ENCODE measurements around the gene ORM1. TPM values are rescaled to one million over a fixed set of nuclear protein-coding genes. Genes with fewer than 3 reads are reported as not detected.

ORM1 gene
- total and polyA plus RNA-seq, 2 donors = 3.1 to 3.4 TPM

DNA sequence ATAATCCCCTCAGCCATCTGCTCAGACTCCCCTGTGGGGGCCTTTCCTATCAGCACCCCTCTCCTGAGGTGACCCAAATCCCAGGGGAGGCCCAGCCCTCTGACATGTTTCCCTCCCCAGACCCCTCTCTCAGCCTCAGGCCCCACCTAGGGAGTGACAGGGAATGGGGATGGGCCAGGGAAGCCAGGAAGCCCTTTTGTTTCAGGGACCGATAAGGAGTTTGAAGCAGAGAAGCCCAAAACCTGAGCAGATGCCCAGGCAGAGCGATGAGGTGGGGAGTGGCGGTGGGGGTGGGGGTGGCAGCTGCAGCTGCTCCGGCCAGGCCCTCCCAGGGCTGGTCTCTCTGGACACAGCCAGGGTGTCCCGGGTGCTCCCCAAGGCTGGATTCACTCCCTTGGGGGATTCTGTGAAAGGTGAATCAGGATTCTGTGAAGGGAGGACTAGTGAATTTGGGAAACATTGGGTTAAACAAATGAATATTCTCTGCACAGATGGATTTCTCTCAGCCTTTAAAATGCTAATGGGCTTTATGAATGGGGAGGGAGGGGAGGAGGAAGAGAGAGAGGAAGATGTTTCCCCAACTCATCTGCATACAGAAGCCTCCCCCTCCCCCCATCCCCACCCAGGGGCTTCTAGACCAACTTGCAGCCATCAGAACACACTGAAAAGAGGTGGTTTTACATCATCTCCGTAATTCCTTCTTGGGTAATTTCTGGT is 47.5 kb downstream of the ORM1 start:
- H3K27me3 ChIP-seq (ENCODE audit: control insufficient read depth in 2 of 2, insufficient read depth in 1 of 2, low read length in 1 of 2) = no peaks in the 10 kb centered on the region
- H3K9me3 ChIP-seq (ENCODE audit: control insufficient read depth in 2 of 2, insufficient read depth in 1 of 2, low read length in 1 of 2) = no peaks in the 10 kb centered on the region
- H3K4me1 ChIP-seq (ENCODE audit: control insufficient read depth in 2 of 2, insufficient read depth in 2 of 2, low read length in 2 of 2) = peaks cover 72 to 86% of the 10 kb centered on the region in 2 donors
- H3K4me3 ChIP-seq (ENCODE audit: low read length in 2 of 2) = no peak overlapping the region
- WGBS = 87% methylated on average over 6 of the region's 6 CpGs
- H3K36me3 ChIP-seq (ENCODE audit: control insufficient read depth in 2 of 2, insufficient read depth in 2 of 2, low read length in 1 of 2) = peaks cover 52 to 76% of the 10 kb centered on the region in 2 donors
- DNase-seq (ENCODE audit: low read depth in 6 of 9, low spot score in 9 of 9) = peak in 2 of 9 donors; percentile 45 to 67
- peak overlapping the region; percentile 89 to 99 for H3K27ac ChIP-seq (ENCODE audit: low read depth in 1 of 2, low read length in 1 of 2)

DNA sequence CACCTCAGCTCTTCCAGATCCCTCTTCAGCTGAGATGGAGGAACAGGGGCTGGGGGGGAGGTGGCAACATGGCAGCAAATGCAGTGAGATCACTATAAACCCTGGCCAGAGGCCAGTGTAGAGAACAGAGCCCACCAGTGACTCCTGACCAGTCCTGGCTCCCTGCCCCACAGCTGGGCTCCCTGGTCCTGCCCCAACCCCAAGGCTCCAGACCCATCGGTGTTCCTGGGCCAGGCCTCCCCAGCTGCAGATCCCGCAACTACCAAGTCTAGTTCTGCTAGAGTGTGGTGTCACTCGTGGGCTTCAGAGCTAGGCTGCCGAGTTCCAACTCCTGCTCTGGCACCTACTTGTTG is 48.0 kb downstream of the ORM1 start:
- no peaks in the 10 kb centered on the region for H3K27me3 ChIP-seq (ENCODE audit: control insufficient read depth in 2 of 2, insufficient read depth in 1 of 2, low read length in 1 of 2)
- WGBS = 69% methylated on average over 4 of the region's 4 CpGs
- H3K27ac ChIP-seq (ENCODE audit: low read depth in 1 of 2, low read length in 1 of 2) = peak overlapping the region; percentile 89 to 99
- no peak for DNase-seq (ENCODE audit: low read depth in 6 of 9, low spot score in 9 of 9)
- H3K9me3 ChIP-seq (ENCODE audit: control insufficient read depth in 2 of 2, insufficient read depth in 1 of 2, low read length in 1 of 2) = no peaks in the 10 kb centered on the region
- peaks cover 72 to 87% of the 10 kb centered on the region in 2 donors for H3K4me1 ChIP-seq (ENCODE audit: control insufficient read depth in 2 of 2, insufficient read depth in 2 of 2, low read length in 2 of 2)
- H3K36me3 ChIP-seq (ENCODE audit: control insufficient read depth in 2 of 2, insufficient read depth in 2 of 2, low read length in 1 of 2) = peaks cover 48 to 75% of the 10 kb centered on the region in 2 donors
- H3K4me3 ChIP-seq (ENCODE audit: low read length in 2 of 2) = no peak overlapping the region

DNA sequence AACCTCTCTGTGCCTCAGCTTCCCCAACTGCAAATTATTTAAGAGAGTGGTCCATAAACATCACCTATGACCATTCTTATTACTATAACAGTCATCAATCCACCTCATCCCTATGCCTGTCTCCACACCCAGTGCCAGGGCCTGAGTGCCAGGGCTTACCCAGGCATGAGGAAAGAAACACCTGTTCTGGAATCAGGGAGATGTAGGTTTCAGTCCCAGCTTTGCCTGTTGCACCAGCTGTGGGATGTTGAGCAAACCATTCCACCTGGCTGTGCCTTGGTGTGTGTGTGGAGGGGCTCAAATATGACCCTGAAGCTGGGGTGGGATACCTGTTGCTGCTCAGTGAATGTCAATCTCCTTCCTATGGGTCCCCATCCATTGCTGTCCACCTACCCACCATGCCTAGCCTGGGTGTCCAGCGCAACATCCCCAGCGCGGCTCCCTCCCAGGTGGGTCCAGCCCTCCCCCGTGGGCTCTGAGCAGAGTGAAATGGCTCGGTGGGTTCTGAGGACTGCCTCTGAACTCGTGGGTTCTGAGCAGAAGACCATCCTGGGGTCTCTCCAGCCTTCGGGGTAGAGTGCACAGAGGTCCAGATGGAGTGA is 48.5 kb downstream of the ORM1 start:
- H3K27ac ChIP-seq (ENCODE audit: low read depth in 1 of 2, low read length in 1 of 2) = peak overlapping the region; percentile 89 to 99
- H3K27me3 ChIP-seq (ENCODE audit: control insufficient read depth in 2 of 2, insufficient read depth in 1 of 2, low read length in 1 of 2) = no peaks in the 10 kb centered on the region
- 35% methylated on average over 7 of the region's 7 CpGs for WGBS
- H3K36me3 ChIP-seq (ENCODE audit: control insufficient read depth in 2 of 2, insufficient read depth in 2 of 2, low read length in 1 of 2) = peaks cover 51 to 73% of the 10 kb centered on the region in 2 donors
- H3K4me1 ChIP-seq (ENCODE audit: control insufficient read depth in 2 of 2, insufficient read depth in 2 of 2, low read length in 2 of 2) = peaks cover 75 to 90% of the 10 kb centered on the region in 2 donors
- no peak for DNase-seq (ENCODE audit: low read depth in 6 of 9, low spot score in 9 of 9)
- no peaks in the 10 kb centered on the region for H3K9me3 ChIP-seq (ENCODE audit: control insufficient read depth in 2 of 2, insufficient read depth in 1 of 2, low read length in 1 of 2)
- peak overlapping the region; percentile 29 to 40 for H3K4me3 ChIP-seq (ENCODE audit: low read length in 2 of 2)

DNA sequence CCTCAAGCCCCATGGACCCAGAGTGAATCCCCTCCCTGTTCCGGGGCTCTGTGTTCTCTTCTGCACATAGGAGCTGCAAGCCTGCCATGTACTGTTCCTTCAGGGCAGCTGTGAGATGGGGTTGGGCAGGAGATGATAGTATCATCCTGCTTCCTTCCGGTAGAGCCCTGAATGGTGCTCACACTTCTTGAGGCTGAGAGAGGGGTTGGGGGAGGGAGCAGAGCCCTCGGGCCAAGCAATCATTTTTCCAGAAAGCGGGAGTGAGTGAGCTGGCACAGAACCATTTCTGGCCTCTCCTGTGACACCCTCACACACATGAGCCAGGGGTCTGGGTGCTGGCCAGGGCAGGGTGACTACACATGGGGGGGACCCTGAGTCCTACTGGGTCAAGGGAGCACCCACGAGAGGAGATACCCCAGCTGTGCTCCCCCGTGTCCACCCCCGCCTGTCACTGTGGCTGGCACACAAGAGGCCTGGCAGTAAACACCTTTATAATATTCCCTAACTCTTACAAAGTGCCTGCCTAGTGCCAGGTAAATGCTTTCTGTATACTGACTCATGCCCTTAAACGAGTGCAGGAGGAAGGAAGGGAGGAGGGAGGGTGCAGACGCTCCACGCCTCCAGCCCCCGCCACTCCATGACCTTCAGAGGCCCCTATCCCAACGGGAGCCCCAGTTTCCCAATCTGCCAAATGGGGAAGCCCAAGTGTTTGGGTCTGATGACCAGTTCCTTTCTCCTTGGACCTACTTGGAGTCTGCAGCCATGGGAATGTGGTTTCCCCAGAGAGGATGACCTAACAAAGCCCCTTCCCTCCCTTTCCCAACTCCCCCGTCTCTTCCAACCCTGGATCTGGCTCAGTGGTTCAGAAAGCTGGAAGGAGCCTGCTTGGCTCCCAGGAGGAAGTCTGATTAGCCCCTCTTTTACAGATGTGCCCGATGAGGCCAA is 49.3 kb downstream of the ORM1 start:
- H3K4me1 ChIP-seq (ENCODE audit: control insufficient read depth in 2 of 2, insufficient read depth in 2 of 2, low read length in 2 of 2) = peaks cover 84 to 96% of the 10 kb centered on the region in 2 donors
- H3K36me3 ChIP-seq (ENCODE audit: control insufficient read depth in 2 of 2, insufficient read depth in 2 of 2, low read length in 1 of 2) = peaks cover 58 to 73% of the 10 kb centered on the region in 2 donors
- DNase-seq (ENCODE audit: low read depth in 6 of 9, low spot score in 9 of 9) = peak in 5 of 9 donors; percentile 72 to 90 (median 77)
- no peaks in the 10 kb centered on the region for H3K27me3 ChIP-seq (ENCODE audit: control insufficient read depth in 2 of 2, insufficient read depth in 1 of 2, low read length in 1 of 2)
- peak overlapping the region; percentile 29 to 40 for H3K4me3 ChIP-seq (ENCODE audit: low read length in 2 of 2)
- 3% methylated on average over 14 of the region's 14 CpGs for WGBS
- no peaks in the 10 kb centered on the region for H3K9me3 ChIP-seq (ENCODE audit: control insufficient read depth in 2 of 2, insufficient read depth in 1 of 2, low read length in 1 of 2)
- peak overlapping the region; percentile 89 to 99 for H3K27ac ChIP-seq (ENCODE audit: low read depth in 1 of 2, low read length in 1 of 2)

DNA sequence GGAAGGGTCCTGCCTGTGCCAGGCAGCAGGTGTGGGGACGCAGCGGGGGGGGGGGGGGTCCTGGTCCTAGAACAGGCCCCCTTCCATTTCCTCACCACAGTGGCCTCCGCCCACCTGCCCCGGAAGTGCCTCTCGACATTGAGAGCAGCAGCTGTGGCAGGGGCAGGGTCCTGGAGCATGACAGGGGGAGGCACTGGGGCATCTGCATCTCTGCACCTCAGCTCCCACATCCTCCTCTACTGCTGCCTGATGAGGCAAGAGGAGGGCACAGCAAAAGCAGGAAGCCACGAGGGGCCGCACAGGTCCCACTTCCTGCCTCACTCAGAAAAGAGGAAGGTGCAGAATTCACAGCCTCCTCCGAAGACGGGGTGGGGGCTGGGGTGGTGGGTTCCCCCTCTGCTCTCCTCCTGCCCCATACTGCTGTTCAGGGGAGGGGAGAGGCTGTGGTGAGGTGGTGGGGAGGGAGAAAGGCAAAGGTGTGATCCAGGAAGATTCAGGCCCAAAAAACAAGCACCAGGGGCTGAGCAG is 50.1 kb downstream of the ORM1 start:
- H3K9me3 ChIP-seq (ENCODE audit: control insufficient read depth in 2 of 2, insufficient read depth in 1 of 2, low read length in 1 of 2) = no peaks in the 10 kb centered on the region
- H3K4me3 ChIP-seq (ENCODE audit: low read length in 2 of 2) = peak overlapping the region; percentile 29 to 40
- peak overlapping the region; percentile 89 to 99 for H3K27ac ChIP-seq (ENCODE audit: low read depth in 1 of 2, low read length in 1 of 2)
- 3% methylated on average over 9 of the region's 9 CpGs for WGBS
- peaks cover 58 to 73% of the 10 kb centered on the region in 2 donors for H3K36me3 ChIP-seq (ENCODE audit: control insufficient read depth in 2 of 2, insufficient read depth in 2 of 2, low read length in 1 of 2)
- DNase-seq (ENCODE audit: low read depth in 6 of 9, low spot score in 9 of 9) = peak; percentile 80 to 98 (median 92)
- H3K4me1 ChIP-seq (ENCODE audit: control insufficient read depth in 2 of 2, insufficient read depth in 2 of 2, low read length in 2 of 2) = peaks cover 79 to 95% of the 10 kb centered on the region in 2 donors
- no peaks in the 10 kb centered on the region for H3K27me3 ChIP-seq (ENCODE audit: control insufficient read depth in 2 of 2, insufficient read depth in 1 of 2, low read length in 1 of 2)

DNA sequence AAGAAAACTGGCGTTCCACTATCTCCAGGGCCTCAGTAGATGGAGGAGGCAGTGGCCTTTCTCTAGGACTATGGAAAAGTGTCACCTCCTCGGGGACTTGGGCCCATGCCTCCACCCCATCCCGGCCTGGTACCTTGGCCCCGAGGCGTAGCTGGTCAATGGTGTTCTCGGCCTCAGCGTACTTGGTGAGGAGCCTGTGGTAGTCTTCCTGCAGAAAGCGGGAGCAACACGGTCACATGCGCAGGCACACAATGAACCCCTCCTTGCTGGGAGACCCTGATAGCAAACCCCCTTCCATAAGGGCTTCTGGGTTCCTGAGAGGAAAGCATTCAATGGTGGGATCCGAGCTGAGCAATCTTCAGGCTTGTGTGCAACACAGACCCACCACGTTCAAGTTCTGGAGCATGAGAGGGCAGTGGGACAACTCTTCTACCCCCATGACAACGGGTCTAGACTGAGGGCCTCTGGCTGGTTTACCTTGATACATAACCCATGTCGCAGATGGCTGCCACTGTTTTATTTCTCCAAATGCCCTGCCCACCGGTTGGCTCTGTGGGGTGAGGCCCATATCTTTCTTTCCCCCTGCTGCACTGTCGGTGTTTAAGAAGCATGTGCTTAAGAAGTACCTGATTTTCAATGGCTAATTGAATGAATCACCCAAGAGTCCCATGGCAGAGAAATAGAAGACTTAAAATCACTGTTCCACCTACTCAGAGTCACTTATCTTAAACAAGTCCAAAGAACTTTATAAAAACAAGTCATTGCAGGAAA is 51.2 kb downstream of the ORM1 start:
- Histone ChIP-seq H3K4me3 (ENCODE audit: low read length in 2 of 2) (no peak overlapping the region), H3K4me1 (ENCODE audit: control insufficient read depth in 2 of 2, insufficient read depth in 2 of 2, low read length in 2 of 2) (peaks cover 80 to 96% of the 10 kb centered on the region in 2 donors), H3K9me3 (ENCODE audit: control insufficient read depth in 2 of 2, insufficient read depth in 1 of 2, low read length in 1 of 2) (no peaks in the 10 kb centered on the region), H3K27ac (ENCODE audit: low read depth in 1 of 2, low read length in 1 of 2) (peak overlapping the region; percentile 89 to 99), H3K36me3 (ENCODE audit: control insufficient read depth in 2 of 2, insufficient read depth in 2 of 2, low read length in 1 of 2) (peaks cover 59 to 74% of the 10 kb centered on the region in 2 donors), H3K27me3 (ENCODE audit: control insufficient read depth in 2 of 2, insufficient read depth in 1 of 2, low read length in 1 of 2) (no peaks in the 10 kb centered on the region)
- no peak for DNase-seq (ENCODE audit: low read depth in 6 of 9, low spot score in 9 of 9)
- 88% methylated on average over 16 of the region's 16 CpGs for WGBS

DNA sequence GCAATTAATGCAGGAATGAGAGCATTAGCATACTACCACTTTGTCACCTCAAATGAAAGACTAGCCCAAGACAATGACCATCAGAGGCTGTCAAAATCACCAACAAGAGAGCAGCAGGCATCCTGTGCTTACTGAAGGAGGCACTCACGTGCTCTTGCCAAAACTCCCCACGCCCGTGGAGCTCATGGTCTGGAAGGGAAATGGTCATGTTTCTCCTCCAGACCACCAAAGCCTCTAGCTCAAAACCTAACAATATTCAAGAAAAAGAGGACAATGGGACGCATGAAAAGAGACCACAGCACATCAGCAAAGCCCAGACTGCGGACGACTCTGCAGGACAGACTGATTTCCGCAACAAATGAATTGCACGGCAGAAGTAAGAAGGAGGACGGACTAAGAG is 52.0 kb downstream of the ORM1 start:
- no peak for DNase-seq (ENCODE audit: low read depth in 6 of 9, low spot score in 9 of 9)
- no peak overlapping the region for H3K4me3 ChIP-seq (ENCODE audit: low read length in 2 of 2)
- H3K9me3 ChIP-seq (ENCODE audit: control insufficient read depth in 2 of 2, insufficient read depth in 1 of 2, low read length in 1 of 2) = no peaks in the 10 kb centered on the region
- peak overlapping the region; percentile 89 to 99 for H3K27ac ChIP-seq (ENCODE audit: low read depth in 1 of 2, low read length in 1 of 2)
- WGBS = 92% methylated on average over 9 of the region's 9 CpGs
- H3K27me3 ChIP-seq (ENCODE audit: control insufficient read depth in 2 of 2, insufficient read depth in 1 of 2, low read length in 1 of 2) = no peaks in the 10 kb centered on the region
- H3K4me1 ChIP-seq (ENCODE audit: control insufficient read depth in 2 of 2, insufficient read depth in 2 of 2, low read length in 2 of 2) = peaks cover 76 to 96% of the 10 kb centered on the region in 2 donors
- peaks cover 57 to 74% of the 10 kb centered on the region in 2 donors for H3K36me3 ChIP-seq (ENCODE audit: control insufficient read depth in 2 of 2, insufficient read depth in 2 of 2, low read length in 1 of 2)

DNA sequence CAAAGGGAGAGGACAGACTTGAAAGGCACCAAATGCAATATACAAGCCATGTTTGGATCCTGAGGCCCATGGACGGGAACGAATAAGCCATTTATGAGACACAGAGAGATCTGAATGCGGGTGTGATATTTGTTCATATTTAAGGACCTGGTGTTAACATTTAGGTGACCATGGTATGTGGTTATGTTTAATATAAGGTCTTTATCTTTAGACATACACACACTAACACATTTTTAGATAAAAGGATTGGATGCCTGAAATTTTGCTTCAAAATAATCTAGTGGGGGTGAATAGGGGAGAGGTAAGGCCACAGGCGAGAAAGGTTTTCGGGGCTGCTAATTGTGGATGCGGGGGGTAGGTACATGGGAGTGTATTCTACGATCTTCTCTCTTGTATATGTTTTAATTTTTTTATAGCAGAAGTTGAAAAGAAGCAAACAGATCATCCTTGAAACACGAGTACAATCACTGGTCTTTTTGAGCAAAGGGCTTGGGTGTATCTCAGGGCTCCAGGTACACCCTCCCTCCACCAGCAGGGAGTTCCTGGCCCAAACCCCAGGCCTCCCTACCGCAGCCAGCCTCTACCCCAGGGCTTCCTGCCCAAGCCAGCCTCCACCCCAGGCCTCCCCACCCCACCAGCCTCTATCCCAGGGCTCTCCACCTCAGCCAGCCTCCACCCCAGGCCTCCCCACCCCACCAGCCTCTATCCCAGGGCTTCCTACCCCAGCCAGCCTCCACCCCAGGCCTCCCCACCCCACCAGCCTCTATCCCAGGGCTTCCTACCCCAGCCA is 52.7 kb downstream of the ORM1 start:
- peaks cover 72 to 91% of the 10 kb centered on the region in 2 donors for H3K4me1 ChIP-seq (ENCODE audit: control insufficient read depth in 2 of 2, insufficient read depth in 2 of 2, low read length in 2 of 2)
- peak overlapping the region; percentile 79 to 99 for H3K27ac ChIP-seq (ENCODE audit: low read depth in 1 of 2, low read length in 1 of 2)
- H3K4me3 ChIP-seq (ENCODE audit: low read length in 2 of 2) = no peak overlapping the region
- no peak for DNase-seq (ENCODE audit: low read depth in 6 of 9, low spot score in 9 of 9)
- peaks cover 59 to 74% of the 10 kb centered on the region in 2 donors for H3K36me3 ChIP-seq (ENCODE audit: control insufficient read depth in 2 of 2, insufficient read depth in 2 of 2, low read length in 1 of 2)
- H3K9me3 ChIP-seq (ENCODE audit: control insufficient read depth in 2 of 2, insufficient read depth in 1 of 2, low read length in 1 of 2) = no peaks in the 10 kb centered on the region
- WGBS = 92% methylated on average over 9 of the region's 9 CpGs
- no peaks in the 10 kb centered on the region for H3K27me3 ChIP-seq (ENCODE audit: control insufficient read depth in 2 of 2, insufficient read depth in 1 of 2, low read length in 1 of 2)
